Neural cell (in vitro differentiated cells): ENCODE measurements around the gene LMOD3.

Experiments used
- CTCF ChIP-seq: fragments of 450-650 bp; IDR thresholded peaks from 2 replicates; pipeline ENCODE4 v1.5.1; 2014; ENCODE audit warnings: antibody characterized with exemption, mild to moderate bottlenecking, moderate library complexity; ENCODE audit not compliant: poor library complexity, severe bottlenecking
- RAD21 ChIP-seq: fragments of 450-650 bp; conservative IDR thresholded peaks from 2 replicates; pipeline ENCODE4 v1.6.1; 2014; ENCODE audit warnings: antibody characterized with exemption, mild to moderate bottlenecking, moderate library complexity

- TF ChIP-seq CTCF: no peak
- TF ChIP-seq RAD21: no peak
Observed at GRCh38 chr3:69118555-69118954, 3.8 kb downstream of the LMOD3 start.
